ENCODE results near the gene VRK1.

VRK1 gene

GRCh38 chr14:96843137-96843536, 46.0 kb downstream of the VRK1 start:
- Histone ChIP-seq H3K4me1 (ENCODE audit: insufficient read depth, low read length) (peaks cover 4% of the 10 kb centered on the region), H3K36me3 (ENCODE audit: insufficient read depth, low read length) (peaks cover 28% of the 10 kb centered on the region), H3K9me3 (ENCODE audit: low read length) (no peaks in the 10 kb centered on the region), H3K27me3 (ENCODE audit: insufficient read depth, low read length) (no peaks in the 10 kb centered on the region), H3K4me3 (ENCODE audit: low read length) (no peak overlapping the region), H2AFZ (ENCODE audit: low read depth, low read length) (no peak overlapping the region)

- H3K36me3 ChIP-seq (ENCODE audit: insufficient read depth, low read length), result peaks cover 28% of the 10 kb centered on the region
- H3K27me3 ChIP-seq (ENCODE audit: insufficient read depth, low read length), result no peaks in the 10 kb centered on the region
- H3K9me3 ChIP-seq (ENCODE audit: low read length), result no peaks in the 10 kb centered on the region
- H3K4me3 ChIP-seq (ENCODE audit: low read length), result no peak overlapping the region
- peaks cover 3% of the 10 kb centered on the region for H3K4me1 ChIP-seq (ENCODE audit: insufficient read depth, low read length)
- H2AFZ ChIP-seq (ENCODE audit: low read depth, low read length), result no peak overlapping the region
Observed at GRCh38 chr14:96844857-96845570, 47.8 kb downstream of the VRK1 start.

- Histone ChIP-seq H3K4me1 (ENCODE audit: insufficient read depth, low read length) (no peaks in the 10 kb centered on the region), H3K9me3 (ENCODE audit: low read length) (no peaks in the 10 kb centered on the region), H3K27me3 (ENCODE audit: insufficient read depth, low read length) (no peaks in the 10 kb centered on the region), H3K36me3 (ENCODE audit: insufficient read depth, low read length) (peaks cover 25% of the 10 kb centered on the region), H3K4me3 (ENCODE audit: low read length) (no peak overlapping the region), H2AFZ (ENCODE audit: low read depth, low read length) (no peak overlapping the region)
Observed at GRCh38 chr14:96847451-96847850, 50.3 kb downstream of the VRK1 start.

GRCh38 chr14:96848011-96848410, 50.8 kb downstream of the VRK1 start:
- H3K4me3 ChIP-seq (ENCODE audit: low read length), result no peak overlapping the region
- H3K27me3 ChIP-seq (ENCODE audit: insufficient read depth, low read length), result no peaks in the 10 kb centered on the region
- no peaks in the 10 kb centered on the region for H3K9me3 ChIP-seq (ENCODE audit: low read length)
- no peaks in the 10 kb centered on the region for H3K4me1 ChIP-seq (ENCODE audit: insufficient read depth, low read length)
- no peak overlapping the region for H2AFZ ChIP-seq (ENCODE audit: low read depth, low read length)
- peaks cover 25% of the 10 kb centered on the region for H3K36me3 ChIP-seq (ENCODE audit: insufficient read depth, low read length)

- Histone ChIP-seq H3K27me3 (ENCODE audit: insufficient read depth, low read length) (no peaks in the 10 kb centered on the region), H3K4me1 (ENCODE audit: insufficient read depth, low read length) (no peaks in the 10 kb centered on the region), H3K36me3 (ENCODE audit: insufficient read depth, low read length) (peaks cover 28% of the 10 kb centered on the region)
Observed at GRCh38 chr14:96849733-96850132, 52.6 kb downstream of the VRK1 start.

GRCh38 chr14:96851694-96852381, 54.7 kb downstream of the VRK1 start:
- no peaks in the 10 kb centered on the region for H3K4me1 ChIP-seq (ENCODE audit: insufficient read depth, low read length)
- peaks cover 29% of the 10 kb centered on the region for H3K36me3 ChIP-seq (ENCODE audit: insufficient read depth, low read length)
- no peaks in the 10 kb centered on the region for H3K27me3 ChIP-seq (ENCODE audit: insufficient read depth, low read length)
- no peak overlapping the region for H3K4me3 ChIP-seq (ENCODE audit: low read length)
- H3K9me3 ChIP-seq (ENCODE audit: low read length), result no peaks in the 10 kb centered on the region
- H2AFZ ChIP-seq (ENCODE audit: low read depth, low read length), result no peak overlapping the region

More at GRCh38 chr14:96849733-96850132, 52.6 kb downstream of the VRK1 start:
- Histone ChIP-seq H2AFZ (ENCODE audit: low read depth, low read length) (no peak overlapping the region), H3K9me3 (ENCODE audit: low read length) (no peaks in the 10 kb centered on the region), H3K4me3 (ENCODE audit: low read length) (no peak overlapping the region)

- H3K27me3 ChIP-seq (ENCODE audit: insufficient read depth, low read length), result no peaks in the 10 kb centered on the region
- no peak overlapping the region for H3K4me3 ChIP-seq (ENCODE audit: low read length)
- no peaks in the 10 kb centered on the region for H3K4me1 ChIP-seq (ENCODE audit: insufficient read depth, low read length)
- no peaks in the 10 kb centered on the region for H3K9me3 ChIP-seq (ENCODE audit: low read length)
- no peak overlapping the region for H2AFZ ChIP-seq (ENCODE audit: low read depth, low read length)
- H3K36me3 ChIP-seq (ENCODE audit: insufficient read depth, low read length), result peaks cover 27% of the 10 kb centered on the region
Observed at GRCh38 chr14:96852823-96853422, 55.7 kb downstream of the VRK1 start.

- Histone ChIP-seq H3K9me3 (ENCODE audit: low read length) (no peaks in the 10 kb centered on the region), H2AFZ (ENCODE audit: low read depth, low read length) (no peak overlapping the region), H3K4me1 (ENCODE audit: insufficient read depth, low read length) (no peaks in the 10 kb centered on the region), H3K4me3 (ENCODE audit: low read length) (no peak overlapping the region), H3K27me3 (ENCODE audit: insufficient read depth, low read length) (no peaks in the 10 kb centered on the region), H3K36me3 (ENCODE audit: insufficient read depth, low read length) (peaks cover 22% of the 10 kb centered on the region)
Observed at GRCh38 chr14:96858643-96859042, 61.5 kb downstream of the VRK1 start.

- no peak overlapping the region for H2AFZ ChIP-seq (ENCODE audit: low read depth, low read length)
- H3K4me3 ChIP-seq (ENCODE audit: low read length), result no peak overlapping the region
- H3K4me1 ChIP-seq (ENCODE audit: insufficient read depth, low read length), result no peaks in the 10 kb centered on the region
- H3K9me3 ChIP-seq (ENCODE audit: low read length), result peaks cover 3% of the 10 kb centered on the region
- H3K27me3 ChIP-seq (ENCODE audit: insufficient read depth, low read length), result no peaks in the 10 kb centered on the region
- H3K36me3 ChIP-seq (ENCODE audit: insufficient read depth, low read length), result peaks cover 23% of the 10 kb centered on the region
Observed at GRCh38 chr14:96861568-96862310, 64.6 kb downstream of the VRK1 start.

GRCh38 chr14:96863327-96863985, 66.3 kb downstream of the VRK1 start:
- Histone ChIP-seq H3K4me3 (ENCODE audit: low read length) (no peak overlapping the region), H3K4me1 (ENCODE audit: insufficient read depth, low read length) (no peaks in the 10 kb centered on the region), H2AFZ (ENCODE audit: low read depth, low read length) (no peak overlapping the region), H3K9me3 (ENCODE audit: low read length) (peaks cover 3% of the 10 kb centered on the region), H3K36me3 (ENCODE audit: insufficient read depth, low read length) (peaks cover 15% of the 10 kb centered on the region), H3K27me3 (ENCODE audit: insufficient read depth, low read length) (no peaks in the 10 kb centered on the region)

GRCh38 chr14:96863986-96864330, 66.8 kb downstream of the VRK1 start:
- Histone ChIP-seq H3K9me3 (ENCODE audit: low read length) (peaks cover 3% of the 10 kb centered on the region), H3K36me3 (ENCODE audit: insufficient read depth, low read length) (peaks cover 15% of the 10 kb centered on the region), H3K4me1 (ENCODE audit: insufficient read depth, low read length) (no peaks in the 10 kb centered on the region), H3K27me3 (ENCODE audit: insufficient read depth, low read length) (no peaks in the 10 kb centered on the region), H3K4me3 (ENCODE audit: low read length) (no peak overlapping the region), H2AFZ (ENCODE audit: low read depth, low read length) (no peak overlapping the region)

- Histone ChIP-seq H3K36me3 (ENCODE audit: insufficient read depth, low read length) (peaks cover 10% of the 10 kb centered on the region), H3K27me3 (ENCODE audit: insufficient read depth, low read length) (no peaks in the 10 kb centered on the region), H3K9me3 (ENCODE audit: low read length) (peaks cover 3% of the 10 kb centered on the region), H3K4me3 (ENCODE audit: low read length) (no peak overlapping the region), H2AFZ (ENCODE audit: low read depth, low read length) (no peak overlapping the region), H3K4me1 (ENCODE audit: insufficient read depth, low read length) (no peaks in the 10 kb centered on the region)
Observed at GRCh38 chr14:96867634-96868033, 70.5 kb downstream of the VRK1 start.

All from neuron (in vitro differentiated cells).